ENCODE results near the gene MICALL2. TPM values are rescaled to one million over a fixed set of nuclear protein-coding genes. Genes with fewer than 3 reads are reported as not detected.

The MICALL2 gene
- total RNA-seq, 1 donor from 2014 or later, result 13.9 TPM

DNA sequence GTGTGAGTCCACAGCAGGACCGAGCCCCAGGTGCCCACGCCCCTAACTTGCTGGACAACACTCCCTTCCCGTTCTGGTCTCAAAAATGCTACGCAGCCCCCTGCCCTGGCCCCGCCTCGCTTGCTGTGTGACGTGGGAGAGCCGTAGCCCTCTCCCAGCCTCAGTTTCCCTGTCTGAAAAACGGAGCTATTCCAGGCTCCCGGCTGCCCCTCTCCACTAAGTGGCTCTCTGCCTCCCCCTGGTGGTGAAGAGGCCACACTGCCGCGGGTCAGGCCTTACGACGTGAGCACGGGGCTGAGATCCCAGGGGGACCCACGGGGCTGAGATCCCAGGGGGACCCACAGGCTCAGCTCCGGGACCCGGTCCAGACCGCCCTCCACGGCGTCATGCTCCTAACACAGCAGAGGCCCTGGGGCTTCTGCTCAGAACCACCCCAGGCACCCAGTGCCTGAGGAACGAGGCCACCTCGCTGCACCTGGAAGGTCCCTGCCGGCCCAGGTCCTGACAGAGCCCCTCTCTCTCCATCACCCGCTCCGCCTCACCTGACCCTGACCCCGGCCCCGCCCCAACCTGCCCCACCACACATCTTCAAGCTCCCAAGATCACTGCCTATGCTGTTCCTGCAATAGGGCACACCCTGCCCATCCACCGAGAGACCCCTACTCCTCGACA lies 26.7 kb downstream of the MICALL2 start:
- H3K9me3 Mint-ChIP-seq (ENCODE audit: low read depth), result no peaks in the 10 kb centered on the region
- peaks cover 4% of the 10 kb centered on the region for H3K27me3 Mint-ChIP-seq
- no peaks in the 10 kb centered on the region for H3K4me1 Mint-ChIP-seq (ENCODE audit: low read depth)
- no peaks in the 10 kb centered on the region for H3K36me3 Mint-ChIP-seq (ENCODE audit: insufficient read depth)
- peak; percentile 78 for DNase-seq (ENCODE audit: low spot score, unreplicated experiment)
- no peak overlapping the region for H3K4me3 Mint-ChIP-seq (ENCODE audit: low read depth)
- TF ChIP-seq, protein P1, sequence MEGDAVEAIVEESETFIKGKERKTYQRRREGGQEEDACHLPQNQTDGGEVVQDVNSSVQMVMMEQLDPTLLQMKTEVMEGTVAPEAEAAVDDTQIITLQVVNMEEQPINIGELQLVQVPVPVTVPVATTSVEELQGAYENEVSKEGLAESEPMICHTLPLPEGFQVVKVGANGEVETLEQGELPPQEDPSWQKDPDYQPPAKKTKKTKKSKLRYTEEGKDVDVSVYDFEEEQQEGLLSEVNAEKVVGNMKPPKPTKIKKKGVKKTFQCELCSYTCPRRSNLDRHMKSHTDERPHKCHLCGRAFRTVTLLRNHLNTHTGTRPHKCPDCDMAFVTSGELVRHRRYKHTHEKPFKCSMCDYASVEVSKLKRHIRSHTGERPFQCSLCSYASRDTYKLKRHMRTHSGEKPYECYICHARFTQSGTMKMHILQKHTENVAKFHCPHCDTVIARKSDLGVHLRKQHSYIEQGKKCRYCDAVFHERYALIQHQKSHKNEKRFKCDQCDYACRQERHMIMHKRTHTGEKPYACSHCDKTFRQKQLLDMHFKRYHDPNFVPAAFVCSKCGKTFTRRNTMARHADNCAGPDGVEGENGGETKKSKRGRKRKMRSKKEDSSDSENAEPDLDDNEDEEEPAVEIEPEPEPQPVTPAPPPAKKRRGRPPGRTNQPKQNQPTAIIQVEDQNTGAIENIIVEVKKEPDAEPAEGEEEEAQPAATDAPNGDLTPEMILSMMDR (IDR thresholded peaks at IDR 0.05; ENCODE audit: unreplicated experiment), result peak; percentile 97
- no peak overlapping the region for H3K27ac Mint-ChIP-seq

DNA sequence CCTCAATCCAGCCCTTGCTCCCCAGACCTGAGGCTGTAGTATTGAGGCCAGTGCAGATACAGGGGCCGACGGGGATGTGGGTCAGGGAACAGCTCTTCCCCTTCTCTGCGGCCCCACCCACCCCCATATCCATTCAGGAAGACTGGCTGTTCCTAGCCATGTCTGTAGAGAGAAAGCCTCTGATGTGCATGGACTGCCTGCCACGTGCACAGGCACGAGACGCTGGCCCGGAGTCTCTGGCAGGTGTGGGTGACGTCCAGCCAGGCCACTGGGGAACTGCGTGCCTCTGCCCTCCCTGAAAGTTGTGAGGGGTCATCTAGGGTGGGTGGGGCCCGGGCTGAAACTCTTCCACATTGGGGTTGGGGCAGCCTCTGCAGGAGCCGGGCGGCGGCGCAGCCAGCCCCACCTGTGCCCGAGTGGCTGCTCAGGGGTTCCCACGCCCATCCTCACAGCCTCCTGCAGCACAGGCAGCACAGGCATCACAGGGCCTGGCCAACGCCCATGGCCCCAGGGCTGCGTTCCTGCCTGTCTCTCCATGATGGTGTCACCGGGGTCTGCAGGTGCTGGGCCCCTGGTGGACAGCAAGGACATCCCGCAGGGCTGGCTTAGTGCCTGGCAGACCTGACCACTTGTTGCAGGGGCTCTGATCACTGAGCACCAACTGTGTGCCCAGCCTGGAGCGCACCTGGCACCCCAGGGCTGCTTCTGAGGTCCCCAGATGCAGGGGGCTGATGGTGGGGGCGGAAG lies 27.5 kb downstream of the MICALL2 start:
- no peak overlapping the region for H3K27ac Mint-ChIP-seq
- TF ChIP-seq, protein P1 (IDR thresholded peaks at IDR 0.05; ENCODE audit: unreplicated experiment), result no peak
- H3K4me3 Mint-ChIP-seq (ENCODE audit: low read depth), result no peak overlapping the region

DNA sequence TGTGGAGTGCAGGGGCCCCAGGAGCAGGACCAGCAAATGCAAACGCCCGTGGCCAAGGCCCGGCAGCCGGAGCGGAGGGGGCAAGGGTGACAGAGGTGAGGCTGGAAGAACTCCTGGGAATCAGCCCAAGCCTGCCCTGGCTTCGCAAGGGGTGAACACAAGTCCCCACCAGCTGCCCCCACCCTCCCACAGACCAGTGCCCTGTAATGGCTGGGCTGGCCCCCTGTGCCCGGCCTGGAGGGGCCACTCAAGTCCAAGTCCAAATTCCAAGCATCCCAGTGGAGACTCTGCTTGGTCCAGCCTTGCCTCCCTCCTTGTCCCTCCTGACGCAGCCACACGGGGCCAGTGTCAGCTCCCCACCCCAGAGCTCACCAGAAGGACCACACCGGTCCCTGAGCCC lies 28.0 kb downstream of the MICALL2 start:
- DNase-seq (ENCODE audit: low spot score, unreplicated experiment), result no peak
- H3K4me3 Mint-ChIP-seq (ENCODE audit: low read depth), result no peak overlapping the region
- no peak overlapping the region for H3K27ac Mint-ChIP-seq

More for the DNA sequence above, 27.5 kb downstream of the MICALL2 start:
- DNase-seq (ENCODE audit: low spot score, unreplicated experiment), result no peak
- H3K27me3 Mint-ChIP-seq, result peaks cover 4% of the 10 kb centered on the region
- H3K36me3 Mint-ChIP-seq (ENCODE audit: insufficient read depth), result no peaks in the 10 kb centered on the region
- H3K4me1 Mint-ChIP-seq (ENCODE audit: low read depth), result no peaks in the 10 kb centered on the region
- no peaks in the 10 kb centered on the region for H3K9me3 Mint-ChIP-seq (ENCODE audit: low read depth)

DNA sequence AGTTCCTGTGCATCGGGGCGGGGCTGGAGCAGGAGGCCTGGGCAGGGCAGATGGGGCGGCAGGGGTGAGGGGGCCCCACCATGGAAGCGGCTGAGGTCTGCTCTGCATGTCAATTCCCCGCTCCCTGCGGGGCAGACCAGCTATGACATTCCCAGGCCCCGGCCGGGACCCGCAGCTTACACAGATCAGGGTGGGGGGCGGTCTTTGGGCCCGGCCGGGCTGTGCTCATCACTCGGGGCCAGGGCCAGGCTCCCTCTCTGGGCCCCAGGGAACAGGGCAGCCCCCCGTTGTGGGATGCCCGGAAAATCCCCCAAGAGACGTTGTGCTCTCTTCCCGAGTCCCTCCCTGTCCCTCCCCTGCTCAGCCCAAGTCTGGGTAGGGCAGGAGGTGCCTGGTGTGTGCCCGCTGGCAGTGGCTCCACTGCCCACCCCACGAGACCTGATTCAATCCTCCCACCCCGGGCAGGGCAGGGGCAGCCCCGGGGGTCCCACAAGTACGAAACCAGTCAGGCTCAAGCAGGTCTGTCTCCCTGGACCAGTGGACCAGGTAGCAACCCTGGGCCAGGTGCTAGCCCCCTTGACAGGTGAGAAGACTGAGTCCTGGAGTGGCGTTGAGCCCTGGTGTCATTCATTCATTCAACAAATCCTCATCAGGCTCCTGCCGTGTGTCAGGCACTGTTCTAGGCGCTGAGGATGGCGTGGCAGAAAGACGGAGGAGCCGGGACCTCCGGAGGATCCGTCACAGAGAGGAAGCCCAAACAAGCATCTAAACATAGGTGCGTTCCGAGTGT lies 29.0 kb downstream of the MICALL2 start:
- TF ChIP-seq, protein P1 (IDR thresholded peaks at IDR 0.05; ENCODE audit: unreplicated experiment), result no peak
- Mint-ChIP-seq H3K9me3 (ENCODE audit: low read depth) (no peaks in the 10 kb centered on the region), H3K36me3 (ENCODE audit: insufficient read depth) (no peaks in the 10 kb centered on the region), H3K27ac (no peak overlapping the region), H3K4me3 (ENCODE audit: low read depth) (no peak overlapping the region), H3K27me3 (peaks cover 4% of the 10 kb centered on the region), H3K4me1 (ENCODE audit: low read depth) (no peaks in the 10 kb centered on the region)
- no peak for DNase-seq (ENCODE audit: low spot score, unreplicated experiment)

More for the DNA sequence above, 28.0 kb downstream of the MICALL2 start:
- peaks cover 4% of the 10 kb centered on the region for H3K27me3 Mint-ChIP-seq
- H3K9me3 Mint-ChIP-seq (ENCODE audit: low read depth), result no peaks in the 10 kb centered on the region
- no peaks in the 10 kb centered on the region for H3K4me1 Mint-ChIP-seq (ENCODE audit: low read depth)
- no peaks in the 10 kb centered on the region for H3K36me3 Mint-ChIP-seq (ENCODE audit: insufficient read depth)
- TF ChIP-seq, protein P1 (IDR thresholded peaks at IDR 0.05; ENCODE audit: unreplicated experiment), result no peak

DNA sequence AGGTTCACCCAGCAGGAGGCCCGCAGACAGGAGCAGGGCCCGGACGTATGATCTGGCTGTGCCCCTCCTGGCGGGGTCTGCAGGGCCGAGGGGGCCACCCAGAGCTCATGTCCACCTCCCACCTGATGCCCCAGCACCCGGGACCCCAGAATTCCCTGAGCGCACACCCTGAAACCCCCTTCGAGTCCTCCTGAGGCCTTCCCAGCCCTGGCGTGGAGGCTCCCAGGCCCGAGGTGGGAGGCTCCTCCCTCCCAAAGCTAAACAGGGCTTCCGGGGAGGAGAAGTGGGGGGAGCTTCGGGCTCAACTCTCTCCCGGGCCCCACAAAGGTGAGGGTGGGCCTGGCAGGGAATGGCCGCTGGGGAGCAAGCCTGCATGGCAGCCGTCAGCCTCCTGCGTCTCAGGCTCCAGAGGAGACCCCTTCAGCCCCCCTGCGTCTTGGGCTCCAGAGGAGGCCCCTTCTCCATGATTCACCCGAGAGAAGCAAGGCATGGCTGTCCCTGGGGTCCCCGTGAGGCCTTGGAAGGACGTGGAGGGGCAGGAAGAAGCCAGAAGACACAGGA lies 30.2 kb downstream of the MICALL2 start:
- Mint-ChIP-seq H3K9me3 (ENCODE audit: low read depth) (no peaks in the 10 kb centered on the region), H3K4me3 (ENCODE audit: low read depth) (no peak overlapping the region), H3K27me3 (peaks cover 4% of the 10 kb centered on the region), H3K4me1 (ENCODE audit: low read depth) (no peaks in the 10 kb centered on the region), H3K27ac (no peak overlapping the region), H3K36me3 (ENCODE audit: insufficient read depth) (no peaks in the 10 kb centered on the region)
- TF ChIP-seq, protein P1 (IDR thresholded peaks at IDR 0.05; ENCODE audit: unreplicated experiment), result no peak
- no peak for DNase-seq (ENCODE audit: low spot score, unreplicated experiment)
